ENCODE data around the gene STK25. TPM values are rescaled to one million over a fixed set of nuclear protein-coding genes. Genes with fewer than 3 reads are reported as not detected.

STK25 gene
- total RNA-seq, 1 donor from 2014 or later: 158 TPM

DNA sequence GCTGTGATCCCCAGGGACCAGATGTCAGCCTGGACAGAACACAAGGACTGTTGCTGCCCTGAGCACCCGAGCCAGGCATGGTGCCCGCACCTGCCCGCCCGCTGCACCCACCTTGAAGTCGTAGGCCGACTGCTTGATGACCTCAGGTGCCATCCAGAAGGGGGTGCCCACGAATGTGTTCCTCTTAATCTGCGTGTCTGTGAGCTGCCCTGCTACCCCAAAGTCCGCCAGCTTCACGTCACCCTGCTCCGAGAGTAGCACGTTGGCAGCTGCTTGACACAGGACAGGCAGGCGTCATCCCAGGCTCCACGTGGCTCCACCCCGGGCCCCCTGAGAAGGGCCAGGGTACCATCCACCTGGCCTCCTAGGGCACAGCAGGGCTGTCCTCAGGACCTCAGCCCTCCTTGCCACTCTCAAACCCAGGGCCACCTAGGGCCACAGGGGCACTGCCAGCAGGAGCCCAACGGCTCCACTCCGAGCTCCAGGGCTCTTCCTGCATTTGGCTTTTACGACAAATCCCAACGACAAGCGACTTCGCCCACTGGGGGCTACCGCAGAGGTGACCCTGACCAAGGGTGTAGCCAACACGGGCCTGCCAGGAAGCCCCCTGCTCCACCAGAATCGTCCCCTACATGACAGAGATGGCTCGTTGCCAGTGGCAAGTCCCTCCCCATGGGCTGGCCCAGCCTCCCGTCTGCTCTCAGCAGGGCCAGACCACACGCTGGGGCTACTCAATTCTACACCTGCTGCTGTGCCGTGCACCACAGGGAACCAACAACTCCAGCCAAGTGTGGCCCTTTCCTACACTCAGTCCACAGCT lies 9.0 kb downstream of the STK25 start:
- no peak overlapping the region for H3K27ac Mint-ChIP-seq (ENCODE audit: unreplicated experiment)
- no peak overlapping the region for H3K4me3 Mint-ChIP-seq (ENCODE audit: unreplicated experiment)
- no peaks in the 10 kb centered on the region for H3K9me3 Mint-ChIP-seq (ENCODE audit: low read depth)
- H3K36me3 Mint-ChIP-seq (ENCODE audit: low read depth): peaks cover 14% of the 10 kb centered on the region
- no peaks in the 10 kb centered on the region for H3K4me1 Mint-ChIP-seq (ENCODE audit: low read depth)
- TF ChIP-seq, protein P1, sequence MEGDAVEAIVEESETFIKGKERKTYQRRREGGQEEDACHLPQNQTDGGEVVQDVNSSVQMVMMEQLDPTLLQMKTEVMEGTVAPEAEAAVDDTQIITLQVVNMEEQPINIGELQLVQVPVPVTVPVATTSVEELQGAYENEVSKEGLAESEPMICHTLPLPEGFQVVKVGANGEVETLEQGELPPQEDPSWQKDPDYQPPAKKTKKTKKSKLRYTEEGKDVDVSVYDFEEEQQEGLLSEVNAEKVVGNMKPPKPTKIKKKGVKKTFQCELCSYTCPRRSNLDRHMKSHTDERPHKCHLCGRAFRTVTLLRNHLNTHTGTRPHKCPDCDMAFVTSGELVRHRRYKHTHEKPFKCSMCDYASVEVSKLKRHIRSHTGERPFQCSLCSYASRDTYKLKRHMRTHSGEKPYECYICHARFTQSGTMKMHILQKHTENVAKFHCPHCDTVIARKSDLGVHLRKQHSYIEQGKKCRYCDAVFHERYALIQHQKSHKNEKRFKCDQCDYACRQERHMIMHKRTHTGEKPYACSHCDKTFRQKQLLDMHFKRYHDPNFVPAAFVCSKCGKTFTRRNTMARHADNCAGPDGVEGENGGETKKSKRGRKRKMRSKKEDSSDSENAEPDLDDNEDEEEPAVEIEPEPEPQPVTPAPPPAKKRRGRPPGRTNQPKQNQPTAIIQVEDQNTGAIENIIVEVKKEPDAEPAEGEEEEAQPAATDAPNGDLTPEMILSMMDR (IDR thresholded peaks at IDR 0.05): no peak
- DNase-seq (ENCODE audit: low spot score): no peak
- no peaks in the 10 kb centered on the region for H3K27me3 Mint-ChIP-seq (ENCODE audit: low read depth)

DNA sequence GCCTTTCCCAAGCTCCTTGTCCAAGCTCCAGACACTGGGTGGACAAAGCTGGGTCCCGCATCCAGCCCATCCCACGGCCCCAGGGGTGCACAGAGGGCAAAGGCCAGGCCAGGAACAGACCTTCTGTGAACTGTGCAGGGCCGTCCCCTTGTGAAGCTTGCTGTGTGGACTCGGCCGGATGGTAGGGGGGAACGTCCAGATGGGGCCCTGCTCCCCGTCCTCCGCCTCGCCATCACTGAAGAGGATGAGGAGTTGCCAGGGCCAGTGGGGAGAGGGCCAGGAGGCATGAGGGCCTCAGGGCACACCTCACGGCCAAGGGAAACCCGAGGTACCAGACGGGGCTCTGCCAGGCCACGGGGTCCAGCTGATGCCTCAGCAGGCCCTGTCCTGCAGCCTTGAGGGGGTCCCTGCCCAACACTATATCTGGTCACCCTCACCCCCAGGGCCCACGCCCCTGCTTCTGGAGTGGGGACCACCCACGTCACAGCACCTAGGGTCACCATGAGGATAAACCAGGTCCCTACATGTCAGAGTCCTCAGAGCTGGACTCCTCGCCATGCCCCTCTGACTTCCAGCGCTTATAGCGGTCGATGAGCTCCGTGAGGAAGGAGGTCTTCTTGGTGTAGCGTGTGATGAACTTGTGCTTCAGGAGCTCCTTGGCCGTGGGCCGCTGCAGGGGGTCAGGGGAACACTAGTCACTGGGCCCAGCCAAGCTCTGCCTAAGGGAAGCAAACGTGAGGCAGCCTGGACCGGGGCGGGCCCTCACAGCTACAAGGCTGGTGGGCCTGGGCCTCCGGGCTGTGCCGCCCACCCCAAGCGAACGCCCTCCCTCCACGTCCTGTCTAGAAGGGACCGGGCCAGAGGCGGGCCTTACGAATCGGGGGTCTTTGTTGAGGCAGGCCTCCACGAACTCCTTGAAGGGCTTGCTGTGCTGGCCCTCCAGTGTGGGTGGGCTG lies 10.0 kb downstream of the STK25 start:
- Mint-ChIP-seq H3K4me1 (ENCODE audit: low read depth) (no peaks in the 10 kb centered on the region), H3K36me3 (ENCODE audit: low read depth) (peaks cover 14% of the 10 kb centered on the region), H3K4me3 (ENCODE audit: unreplicated experiment) (no peak overlapping the region), H3K27me3 (ENCODE audit: low read depth) (no peaks in the 10 kb centered on the region), H3K27ac (ENCODE audit: unreplicated experiment) (no peak overlapping the region), H3K9me3 (ENCODE audit: low read depth) (no peaks in the 10 kb centered on the region)
- TF ChIP-seq, protein P1 (IDR thresholded peaks at IDR 0.05): no peak
- peak; percentile 92 for DNase-seq (ENCODE audit: low spot score)

DNA sequence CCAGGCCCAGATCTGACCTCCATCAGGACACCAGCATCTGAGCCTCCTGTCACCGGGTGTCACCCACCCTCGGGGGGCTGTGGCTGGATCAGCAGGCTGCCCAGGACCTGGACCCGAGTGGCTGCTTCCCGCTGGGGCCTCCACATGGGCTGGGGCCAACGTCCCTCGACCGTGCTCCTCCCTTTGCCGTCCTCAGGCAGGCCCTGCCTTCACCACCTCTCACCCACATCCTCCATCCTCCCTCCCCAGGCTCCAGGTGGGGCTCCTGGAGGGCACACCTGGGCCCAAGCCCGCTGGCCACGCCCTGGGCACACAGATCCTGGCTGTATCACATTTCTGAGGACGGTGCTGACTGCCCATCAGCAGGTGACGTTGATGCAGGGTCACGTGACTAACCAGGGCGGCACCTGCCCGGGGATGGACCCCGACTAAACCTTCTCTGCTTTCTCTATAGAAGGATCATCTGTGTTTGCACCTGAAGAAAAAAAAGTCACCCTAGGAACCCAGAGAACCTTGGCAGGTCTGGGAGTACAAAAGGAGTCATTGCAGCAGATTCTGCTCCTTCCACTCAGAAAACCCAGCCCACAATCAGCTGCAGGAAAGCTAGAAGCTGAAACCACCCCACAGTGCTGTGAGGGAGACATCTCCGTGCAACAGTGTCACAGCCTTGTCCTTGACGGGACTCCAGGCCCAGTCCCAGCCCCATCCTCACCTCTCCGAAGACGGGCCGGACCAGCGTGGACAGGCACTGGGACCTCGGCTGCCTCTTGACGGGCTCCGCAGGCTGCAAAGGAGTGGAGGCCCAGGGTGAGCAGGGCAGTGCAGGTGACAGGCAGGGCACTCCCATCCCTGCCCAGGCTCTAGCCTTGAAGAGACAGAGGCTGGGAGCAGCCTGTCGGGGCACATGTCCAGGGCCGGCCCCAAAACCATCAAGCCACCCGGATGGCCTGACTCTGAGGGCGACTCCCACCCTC lies 11.2 kb downstream of the STK25 start:
- Mint-ChIP-seq H3K27ac (ENCODE audit: unreplicated experiment) (no peak overlapping the region), H3K27me3 (ENCODE audit: low read depth) (no peaks in the 10 kb centered on the region), H3K4me3 (ENCODE audit: unreplicated experiment) (no peak overlapping the region), H3K36me3 (ENCODE audit: low read depth) (peaks cover 18% of the 10 kb centered on the region), H3K4me1 (ENCODE audit: low read depth) (no peaks in the 10 kb centered on the region), H3K9me3 (ENCODE audit: low read depth) (no peaks in the 10 kb centered on the region)
- TF ChIP-seq, protein P1 (IDR thresholded peaks at IDR 0.05): no peak
- DNase-seq (ENCODE audit: low spot score): no peak

DNA sequence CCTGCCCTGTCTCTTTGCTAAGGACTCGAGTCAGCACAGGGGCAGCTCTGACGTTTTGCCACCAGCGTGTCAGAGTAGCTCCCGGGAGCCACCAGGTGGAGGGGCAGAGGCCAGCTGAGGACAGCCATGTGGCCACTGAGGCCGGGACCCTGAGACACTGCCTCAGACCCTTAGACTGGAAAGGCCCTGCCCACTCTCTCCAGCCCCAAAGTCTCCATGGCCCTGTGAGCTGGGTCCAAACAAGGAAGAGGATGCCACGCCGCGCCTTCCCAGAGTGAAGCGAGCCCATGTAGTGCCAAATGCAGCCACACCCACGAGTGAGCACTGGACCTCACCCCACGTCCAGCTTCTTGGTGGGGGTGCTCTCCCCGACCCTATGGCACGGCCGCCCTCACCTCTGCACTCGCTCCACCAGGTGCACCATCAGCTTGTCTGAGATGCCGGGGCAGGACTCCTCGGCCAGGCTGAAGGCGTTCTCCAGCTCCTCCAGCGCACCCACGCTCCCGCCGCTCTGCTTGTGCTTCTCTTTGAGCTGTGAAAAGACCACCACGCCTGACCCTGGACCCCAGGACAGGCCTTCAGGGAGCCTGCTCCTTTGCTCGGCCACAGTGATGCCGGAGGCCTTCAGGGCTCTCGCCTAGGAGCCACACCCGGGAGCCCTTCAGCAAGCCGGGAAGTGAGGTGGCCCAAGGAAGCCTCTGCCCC lies 12.2 kb downstream of the STK25 start:
- TF ChIP-seq, protein P1 (IDR thresholded peaks at IDR 0.05): no peak
- Mint-ChIP-seq H3K4me1 (ENCODE audit: low read depth) (no peaks in the 10 kb centered on the region), H3K4me3 (ENCODE audit: unreplicated experiment) (no peak overlapping the region), H3K27me3 (ENCODE audit: low read depth) (no peaks in the 10 kb centered on the region), H3K9me3 (ENCODE audit: low read depth) (no peaks in the 10 kb centered on the region), H3K36me3 (ENCODE audit: low read depth) (peaks cover 20% of the 10 kb centered on the region), H3K27ac (ENCODE audit: unreplicated experiment) (no peak overlapping the region)
- DNase-seq (ENCODE audit: low spot score): peak; percentile 87

Measured in chondrocyte (in vitro differentiated cells).